Measurements from ENCODE around the gene AADAT.
"Not testable (repeated sequence)": the region's sequence is repeated elsewhere in the genome, so short reads cannot be mapped to it uniquely, and the experiment has no call there.

Gene AADAT

GRCh38 chr4:170089668-170090351 lies at the start of gene AADAT:
Gene AADAT, minus strand, starts transcription at chr4:170089956. Its CDS starts 266 bp downstream, at chr4:170089690.
- in situ Hi-C loops (cut with MboI; ENCODE audit: low sequenced_read_pairs): no loop called here

GRCh38 chr4:170138580-170139194 lies 48.9 kb upstream of the AADAT start:
- in situ Hi-C loops (cut with MboI; ENCODE audit: low sequenced_read_pairs): no loop called here

DNA sequence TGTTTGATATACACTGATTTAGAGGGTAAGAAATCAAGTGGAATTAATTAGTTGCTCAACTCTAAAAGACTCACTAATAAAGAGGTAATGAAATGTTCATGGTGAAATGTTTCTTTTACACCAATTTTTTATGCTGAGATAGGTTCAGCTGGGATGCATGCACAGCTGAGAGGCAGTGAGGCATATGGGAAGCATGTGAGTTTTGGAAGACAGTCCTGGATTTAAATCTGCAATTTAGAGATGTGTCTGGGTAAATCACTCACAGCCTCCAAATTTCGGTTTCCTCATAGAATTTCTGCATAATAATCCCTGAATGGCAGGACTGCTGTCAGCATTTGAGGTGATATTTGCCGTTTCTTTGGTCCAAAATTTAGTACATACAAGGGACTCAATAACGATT lies 48.2 kb upstream of the AADAT start:
- in situ Hi-C loops (cut with MboI; ENCODE audit: low sequenced_read_pairs): no loop called here

DNA sequence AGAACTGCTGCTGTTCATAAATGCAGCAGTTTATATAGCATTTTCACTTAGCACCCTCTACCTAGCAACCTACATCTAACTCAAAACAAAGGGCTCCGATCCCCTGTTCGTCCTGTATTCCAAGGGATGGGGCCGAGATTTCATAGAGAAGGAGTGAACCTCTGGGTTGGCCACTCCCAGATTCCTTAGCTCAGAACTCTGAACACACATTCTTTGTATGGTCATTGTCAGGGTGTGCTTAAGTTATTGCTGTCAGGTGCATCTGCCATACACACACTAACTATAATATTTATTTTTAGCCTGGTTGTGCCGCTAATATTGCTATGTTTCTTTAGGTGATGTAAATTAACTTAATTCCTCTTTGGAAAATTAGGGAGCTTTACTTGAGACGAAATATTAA lies 47.7 kb upstream of the AADAT start:
- in situ Hi-C loops (cut with MboI; ENCODE audit: low sequenced_read_pairs): no loop called here

- in situ Hi-C loops (cut with MboI; ENCODE audit: low sequenced_read_pairs): no loop called here
These were observed 45.1 kb upstream of the AADAT start for GRCh38 chr4:170134821-170135220.

GRCh38 chr4:170128219-170128804 lies 38.6 kb upstream of the AADAT start:
- in situ Hi-C loops (cut with MboI; ENCODE audit: low sequenced_read_pairs): no loop called here

DNA sequence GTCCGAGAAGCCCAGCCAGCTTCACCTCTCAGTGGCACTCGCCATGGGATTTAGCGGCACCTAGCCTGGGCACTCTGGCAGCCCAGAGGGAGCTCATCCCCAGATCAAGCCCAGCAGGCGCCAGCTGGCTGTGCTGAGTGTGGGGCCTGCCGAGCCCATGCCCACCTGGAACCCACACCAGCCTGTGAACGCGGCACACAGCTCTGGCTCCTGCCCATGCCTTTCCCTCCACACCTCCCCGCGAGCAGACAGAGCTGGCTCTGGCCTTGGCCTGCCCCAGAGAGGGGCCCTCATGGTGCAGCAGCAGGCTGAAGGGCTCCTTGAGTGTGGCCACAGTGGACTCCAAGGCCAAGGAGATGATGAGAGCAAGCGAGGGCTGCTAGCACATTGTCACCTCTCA lies 38.0 kb upstream of the AADAT start:
- in situ Hi-C loops (cut with MboI; ENCODE audit: low sequenced_read_pairs): no loop called here

- in situ Hi-C loops (cut with MboI; ENCODE audit: low sequenced_read_pairs): no loop called here
These were observed 34.6 kb upstream of the AADAT start for GRCh38 chr4:170124406-170124805.

- in situ Hi-C loops (cut with MboI; ENCODE audit: low sequenced_read_pairs): no loop called here
These were observed 32.5 kb upstream of the AADAT start for GRCh38 chr4:170122252-170122651.

DNA sequence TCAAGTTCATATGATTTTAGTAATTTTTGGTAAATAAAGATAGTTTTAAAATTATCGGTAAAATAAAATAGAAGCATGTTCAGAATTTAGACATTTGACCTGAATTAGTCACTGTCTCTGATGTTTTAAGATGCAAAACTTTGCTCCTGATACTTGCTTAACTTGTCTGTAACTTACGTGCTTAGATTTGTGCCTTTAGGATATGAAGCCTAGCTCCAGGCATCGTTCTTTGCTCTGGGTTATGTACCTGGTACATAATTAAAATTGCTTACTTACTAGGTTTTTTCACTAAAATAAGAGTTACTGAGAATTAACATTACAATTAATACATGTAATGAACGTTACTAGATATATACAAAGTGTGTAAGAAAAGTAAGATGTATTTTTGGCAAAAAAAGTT lies 24.9 kb upstream of the AADAT start:
- in situ Hi-C loops (cut with MboI; ENCODE audit: low sequenced_read_pairs): no loop called here

DNA sequence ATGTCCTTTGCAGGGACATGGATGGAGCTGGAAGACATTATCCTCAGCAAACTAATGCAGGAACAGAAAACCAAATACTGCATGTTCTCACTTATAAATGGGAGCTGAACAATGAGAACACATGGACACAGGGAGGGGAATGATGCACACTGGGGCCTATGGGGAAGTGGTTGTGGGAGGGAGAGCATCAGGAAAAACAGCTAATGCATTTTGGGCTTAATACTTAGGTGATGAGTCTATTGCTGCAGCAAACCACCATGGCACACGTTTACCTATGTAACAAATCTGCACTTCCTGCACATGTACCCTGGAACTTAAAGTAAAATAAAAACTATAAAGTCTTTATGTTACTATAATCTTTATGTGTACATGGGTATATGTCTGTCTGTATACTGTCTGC lies 24.4 kb upstream of the AADAT start:
- in situ Hi-C loops (cut with MboI; ENCODE audit: low sequenced_read_pairs): not testable (repeated sequence)

DNA sequence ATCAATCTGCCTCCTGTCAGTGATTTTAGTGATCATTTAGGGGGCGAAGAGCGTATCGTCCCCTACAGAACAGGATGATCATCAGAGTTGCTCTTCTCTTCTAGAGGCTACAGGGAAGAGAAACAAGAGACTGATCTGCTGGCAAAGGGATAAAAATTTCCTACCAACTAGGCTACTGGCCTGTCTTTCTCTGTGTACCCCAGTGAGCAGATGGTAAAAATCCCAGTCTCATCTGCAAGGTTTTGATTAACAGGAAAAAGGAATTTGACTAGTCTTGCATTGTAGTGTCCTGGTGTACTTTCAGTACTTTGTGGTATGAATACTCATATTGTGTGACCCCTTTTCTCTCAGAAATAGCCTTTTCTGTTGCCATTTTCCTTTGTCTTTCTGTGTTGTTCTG lies 21.8 kb upstream of the AADAT start:
- in situ Hi-C loops (cut with MboI; ENCODE audit: low sequenced_read_pairs): no loop called here

DNA sequence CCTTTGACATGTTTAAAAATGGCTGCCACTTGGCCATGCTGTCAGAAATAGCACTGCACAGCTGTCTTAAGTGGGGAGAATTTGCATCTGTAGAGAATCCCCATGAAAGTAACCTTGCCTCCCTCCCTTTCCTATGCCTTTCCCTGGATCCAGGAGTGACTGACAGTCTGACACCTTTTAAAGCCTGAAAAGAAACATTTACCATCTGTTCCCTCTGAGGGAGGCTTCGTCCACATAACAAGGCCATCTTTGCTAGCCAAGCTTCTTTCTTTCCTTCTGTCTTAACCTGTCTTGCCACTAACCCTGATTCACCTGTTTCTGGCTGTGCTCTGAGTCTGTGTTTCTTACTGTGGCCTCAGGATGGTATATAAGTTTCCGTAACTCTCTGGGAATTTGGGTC lies 21.3 kb upstream of the AADAT start:
- in situ Hi-C loops (cut with MboI; ENCODE audit: low sequenced_read_pairs): no loop called here

DNA sequence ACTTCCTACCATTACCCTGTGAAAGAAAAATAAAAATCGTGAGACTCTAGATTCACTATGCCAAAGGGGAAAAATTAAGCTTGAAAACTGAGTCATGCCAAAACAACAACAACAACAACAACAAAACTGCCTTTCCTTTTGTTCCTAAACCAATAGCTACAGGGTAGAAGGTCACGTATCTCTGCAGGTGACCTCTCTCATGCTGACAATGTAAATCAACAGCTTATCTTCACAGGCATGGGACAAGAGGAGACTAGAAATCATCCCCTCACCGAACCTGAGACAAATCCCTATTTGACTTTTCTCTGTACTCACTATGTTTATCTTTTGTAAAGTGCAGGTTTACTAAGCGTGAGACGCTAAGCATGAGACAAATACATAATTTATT lies 20.5 kb upstream of the AADAT start:
- in situ Hi-C loops (cut with MboI; ENCODE audit: low sequenced_read_pairs): no loop called here

DNA sequence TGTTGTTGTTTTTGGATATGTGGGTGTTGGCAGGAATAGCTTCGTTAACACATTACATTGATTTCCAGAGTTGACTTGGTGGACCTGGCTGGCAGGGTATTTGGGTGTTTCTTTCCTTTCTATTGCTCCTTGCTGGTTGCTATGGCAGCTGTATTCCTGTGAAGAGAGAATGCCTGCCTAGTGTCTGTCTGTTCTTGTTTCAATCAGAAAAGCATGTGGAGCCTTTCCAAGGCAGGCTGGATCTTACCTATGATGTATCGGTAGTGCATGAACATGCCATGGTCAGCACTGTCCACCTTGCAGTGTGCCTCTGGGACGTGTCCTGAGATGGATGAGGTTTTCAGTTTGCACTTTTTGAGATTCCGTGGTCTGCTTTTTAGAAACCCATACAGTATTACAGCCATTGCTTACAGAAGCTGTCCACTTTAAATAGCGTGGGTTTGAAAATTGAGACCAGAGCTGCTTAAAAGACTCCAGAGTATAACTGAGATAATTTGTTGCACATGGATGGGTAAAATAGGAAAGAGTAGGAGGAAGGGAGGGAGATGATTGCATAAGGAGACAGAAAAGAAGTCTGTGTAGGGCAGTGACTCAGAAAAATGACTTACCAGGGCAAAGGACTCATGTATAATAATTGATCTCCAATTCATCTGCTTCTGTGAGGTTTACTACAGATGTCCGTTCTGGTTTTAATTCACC lies 20.0 kb upstream of the AADAT start:
- in situ Hi-C loops (cut with MboI; ENCODE audit: low sequenced_read_pairs): no loop called here

- in situ Hi-C loops (cut with MboI; ENCODE audit: low sequenced_read_pairs): no loop called here
These were observed 17.1 kb upstream of the AADAT start for GRCh38 chr4:170106900-170107299.

DNA sequence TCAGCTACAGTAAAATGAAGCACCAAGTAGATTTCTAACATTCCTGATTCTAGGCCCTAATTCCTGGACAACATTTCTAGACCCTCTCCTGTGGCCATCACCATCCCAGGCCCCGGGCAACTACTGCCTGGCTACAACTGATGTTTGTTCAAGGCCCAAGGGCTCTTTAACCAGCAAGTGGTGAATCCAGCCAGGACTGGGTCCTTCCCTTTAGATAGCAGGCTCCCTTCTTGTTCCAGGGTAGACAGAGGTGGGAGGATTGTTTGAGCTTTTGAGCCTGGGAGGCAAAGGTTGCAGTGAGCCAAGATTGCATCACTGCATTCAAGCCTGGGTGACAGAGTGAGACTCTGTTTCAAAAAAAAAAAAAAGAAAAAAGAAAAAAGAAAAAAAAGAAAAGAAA lies 12.7 kb upstream of the AADAT start:
- in situ Hi-C loops (cut with MboI; ENCODE audit: low sequenced_read_pairs): no loop called here

- in situ Hi-C loops (cut with MboI; ENCODE audit: low sequenced_read_pairs): not testable (repeated sequence)
These were observed 8.4 kb upstream of the AADAT start for GRCh38 chr4:170098171-170098570.

DNA sequence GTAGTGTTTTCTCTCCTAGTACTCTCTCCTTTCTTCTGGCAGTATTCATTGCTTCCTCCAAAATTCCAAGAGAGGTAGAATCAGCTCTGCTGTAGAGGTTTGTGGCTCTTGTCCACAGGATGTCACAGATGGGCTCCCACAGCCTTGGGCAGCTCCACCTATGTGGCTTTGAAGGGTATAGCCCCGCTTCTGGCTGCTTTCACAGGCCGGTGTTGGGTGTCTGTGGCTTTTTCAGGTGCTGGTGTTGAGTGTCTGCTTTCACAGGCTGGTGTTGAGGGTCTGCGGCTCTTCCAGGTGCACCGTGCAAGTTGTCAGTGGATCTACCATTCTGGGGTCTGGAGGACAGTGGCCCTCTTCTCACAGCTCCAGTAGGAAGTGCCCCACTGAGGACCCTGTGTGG lies 7.9 kb upstream of the AADAT start:
- in situ Hi-C loops (cut with MboI; ENCODE audit: low sequenced_read_pairs): no loop called here

DNA sequence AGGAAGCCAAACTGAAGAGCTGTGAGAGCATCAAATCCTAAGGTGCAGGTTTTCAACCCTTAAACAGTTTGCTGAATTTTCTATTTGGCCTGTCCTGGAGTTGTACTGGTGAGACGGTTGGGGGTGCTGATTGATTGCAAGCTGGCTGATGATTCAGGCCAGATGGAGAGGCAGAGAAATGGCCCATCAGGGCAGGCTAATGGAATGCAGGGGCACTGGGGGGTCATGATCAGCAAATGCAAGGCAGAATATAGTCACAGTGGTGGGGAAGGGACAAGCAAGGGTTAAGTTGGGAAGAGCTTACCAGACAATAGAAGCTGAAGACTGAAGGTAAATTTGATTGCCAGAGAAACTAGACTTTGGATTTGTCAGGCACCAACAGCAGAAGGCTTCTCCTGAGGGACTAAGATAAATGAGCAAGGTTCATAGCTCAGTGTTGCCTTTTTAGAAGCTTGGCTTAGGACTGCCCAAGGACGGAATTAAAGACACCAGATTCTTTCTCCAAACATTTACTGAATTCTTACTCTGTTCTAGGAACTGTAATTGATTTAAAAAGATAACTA lies 4.3 kb upstream of the AADAT start:
- in situ Hi-C loops (cut with MboI; ENCODE audit: low sequenced_read_pairs): no loop called here

DNA sequence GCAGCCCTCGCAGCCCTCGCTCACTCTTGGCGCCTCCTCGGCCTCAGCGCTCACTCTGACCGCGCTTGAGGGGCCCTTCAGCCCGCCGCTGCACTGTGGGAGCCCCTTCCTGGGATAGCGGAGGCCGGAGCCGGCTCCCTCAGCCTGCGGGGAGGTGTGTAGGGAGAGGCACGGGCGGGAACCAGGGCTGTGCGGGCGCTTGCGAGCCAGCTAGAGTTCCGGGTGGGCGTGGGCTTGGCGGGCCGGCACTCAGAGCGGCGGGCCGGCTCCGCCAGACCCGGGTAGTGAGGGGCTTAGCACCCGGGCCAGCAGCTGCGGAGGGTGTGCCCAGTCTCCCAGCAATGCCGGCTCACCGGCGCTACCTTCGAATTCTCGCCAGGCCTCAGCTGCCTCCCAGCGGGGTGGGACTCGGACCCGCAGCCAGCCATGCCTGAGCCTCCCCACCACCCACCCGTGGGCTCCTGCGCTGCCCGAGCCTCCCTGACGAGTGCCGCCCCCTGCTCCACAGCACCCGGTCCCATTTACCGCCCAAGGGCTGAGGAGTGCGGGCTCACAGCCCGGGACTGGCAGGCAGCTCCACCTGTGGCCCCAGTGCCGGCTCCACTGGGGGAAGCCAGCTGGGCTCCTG lies 1.4 kb upstream of the AADAT start:
- in situ Hi-C loops (cut with MboI; ENCODE audit: low sequenced_read_pairs): no loop called here
